ENCODE data around the gene RNF17.

Gene RNF17

GRCh38 chr13:24927810-24928404 is 163.9 kb downstream of the RNF17 start:
- no peak overlapping the region for H3K27ac ChIP-seq
- TF ChIP-seq ZFX (IDR thresholded peaks at IDR 0.05; ENCODE audit: borderline replicate concordance) = no peak
- TF ChIP-seq CTCF (IDR thresholded peaks at IDR 0.05) = no peak

GRCh38 chr13:24929196-24929595 is 165.2 kb downstream of the RNF17 start:
- no peak overlapping the region for H3K27ac ChIP-seq
- TF ChIP-seq CTCF (IDR thresholded peaks at IDR 0.05) (no peak), ZFX (IDR thresholded peaks at IDR 0.05; ENCODE audit: borderline replicate concordance) (no peak)
